ENCODE measurements around the gene FAM13C.

Gene FAM13C

DNA sequence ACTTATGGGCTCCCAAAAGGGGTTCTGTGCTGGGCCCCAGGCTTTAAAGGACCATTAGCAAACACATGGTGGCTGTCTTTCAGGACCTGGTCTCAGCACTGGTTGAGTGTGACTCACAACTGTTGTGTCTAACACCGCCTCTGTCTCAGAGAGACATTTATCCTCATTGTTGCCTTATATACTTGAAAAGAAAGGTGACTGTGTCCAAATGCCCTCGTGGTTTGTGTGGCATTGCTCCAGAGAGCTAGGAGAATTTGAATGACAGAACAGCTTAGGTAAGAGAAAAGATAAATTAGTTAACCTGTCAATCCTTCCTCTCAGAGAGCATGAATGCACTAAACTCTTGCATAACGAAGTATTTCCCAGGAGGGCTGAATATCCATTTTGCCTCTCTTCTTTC lies 14.5 kb upstream of the FAM13C start:
- TF ChIP-seq, protein P1, sequence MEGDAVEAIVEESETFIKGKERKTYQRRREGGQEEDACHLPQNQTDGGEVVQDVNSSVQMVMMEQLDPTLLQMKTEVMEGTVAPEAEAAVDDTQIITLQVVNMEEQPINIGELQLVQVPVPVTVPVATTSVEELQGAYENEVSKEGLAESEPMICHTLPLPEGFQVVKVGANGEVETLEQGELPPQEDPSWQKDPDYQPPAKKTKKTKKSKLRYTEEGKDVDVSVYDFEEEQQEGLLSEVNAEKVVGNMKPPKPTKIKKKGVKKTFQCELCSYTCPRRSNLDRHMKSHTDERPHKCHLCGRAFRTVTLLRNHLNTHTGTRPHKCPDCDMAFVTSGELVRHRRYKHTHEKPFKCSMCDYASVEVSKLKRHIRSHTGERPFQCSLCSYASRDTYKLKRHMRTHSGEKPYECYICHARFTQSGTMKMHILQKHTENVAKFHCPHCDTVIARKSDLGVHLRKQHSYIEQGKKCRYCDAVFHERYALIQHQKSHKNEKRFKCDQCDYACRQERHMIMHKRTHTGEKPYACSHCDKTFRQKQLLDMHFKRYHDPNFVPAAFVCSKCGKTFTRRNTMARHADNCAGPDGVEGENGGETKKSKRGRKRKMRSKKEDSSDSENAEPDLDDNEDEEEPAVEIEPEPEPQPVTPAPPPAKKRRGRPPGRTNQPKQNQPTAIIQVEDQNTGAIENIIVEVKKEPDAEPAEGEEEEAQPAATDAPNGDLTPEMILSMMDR (conservative IDR thresholded peaks at IDR 0.05), result no peak
- H3K27ac ChIP-seq, result no peak overlapping the region

GRCh38 chr10:59375990-59376389 lies 13.6 kb upstream of the FAM13C start:
- TF ChIP-seq, protein P1 (conservative IDR thresholded peaks at IDR 0.05), result no peak
- H3K27ac ChIP-seq, result no peak overlapping the region

DNA sequence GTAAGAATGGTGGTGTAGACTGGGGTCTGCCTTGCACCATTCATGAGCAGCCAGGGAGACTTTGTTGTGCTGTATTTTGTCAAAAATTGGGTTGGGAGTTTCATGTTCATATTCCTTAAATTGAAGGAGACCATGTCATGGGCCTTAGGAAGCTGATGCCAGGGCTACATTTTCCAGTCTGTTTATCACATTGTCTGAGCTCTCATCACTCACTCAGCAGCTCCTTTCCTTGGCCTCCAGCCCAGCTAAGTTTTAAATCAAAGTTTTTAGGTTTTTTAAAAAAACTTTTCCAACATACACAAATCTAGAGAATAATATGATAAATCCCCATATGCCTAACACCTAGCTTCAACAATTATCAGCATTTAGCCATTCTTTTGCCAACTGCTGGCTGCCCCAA lies 12.6 kb upstream of the FAM13C start:
- H3K27ac ChIP-seq, result no peak overlapping the region
- TF ChIP-seq, protein P1 (conservative IDR thresholded peaks at IDR 0.05), result no peak

- H3K27ac ChIP-seq, result no peak overlapping the region
- TF ChIP-seq, protein P1 (conservative IDR thresholded peaks at IDR 0.05), result no peak
Observed at GRCh38 chr10:59373071-59373470, 10.7 kb upstream of the FAM13C start.

DNA sequence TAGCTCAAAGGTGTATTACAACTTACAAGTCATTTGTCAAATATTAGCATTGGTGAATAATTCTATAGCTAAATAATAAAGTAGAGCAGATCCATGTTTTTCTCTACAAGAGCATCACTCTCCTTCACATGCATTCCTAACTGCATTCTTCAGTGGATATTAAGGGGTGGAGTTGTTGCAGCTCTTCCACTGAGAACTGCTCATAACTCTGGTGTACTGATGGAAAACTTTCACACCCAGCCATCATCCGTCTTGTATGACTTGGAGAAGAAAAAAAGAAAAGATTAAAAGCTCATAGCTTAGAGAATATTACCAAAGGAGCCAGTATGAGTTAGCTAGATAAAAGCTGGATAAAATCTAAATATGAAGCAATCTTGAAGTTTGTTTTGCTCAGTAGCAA lies 10.2 kb upstream of the FAM13C start:
- TF ChIP-seq, protein P1 (conservative IDR thresholded peaks at IDR 0.05), result no peak
- no peak overlapping the region for H3K27ac ChIP-seq

DNA sequence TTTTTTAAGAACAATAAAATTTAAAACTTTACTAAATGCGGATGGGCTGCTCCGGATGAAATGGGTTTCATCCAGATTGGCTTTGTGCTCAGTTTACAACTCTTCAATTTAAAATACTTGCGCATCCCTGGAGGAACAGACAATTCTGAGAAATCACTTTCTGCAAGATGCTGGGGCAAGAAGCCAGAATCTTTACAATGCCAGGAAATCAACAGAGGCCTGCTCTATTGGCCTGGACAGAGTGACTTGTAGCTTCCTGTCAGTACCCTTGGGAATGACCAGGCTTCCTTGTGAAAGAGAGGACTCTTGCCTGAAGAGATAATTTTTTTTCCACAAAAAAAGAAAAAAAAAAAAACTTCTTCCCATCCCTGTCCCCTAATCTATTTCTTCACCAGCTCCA lies 3.9 kb upstream of the FAM13C start:
- TF ChIP-seq, protein P1 (conservative IDR thresholded peaks at IDR 0.05), result no peak
- peak overlapping the region; percentile 64 for H3K27ac ChIP-seq

DNA sequence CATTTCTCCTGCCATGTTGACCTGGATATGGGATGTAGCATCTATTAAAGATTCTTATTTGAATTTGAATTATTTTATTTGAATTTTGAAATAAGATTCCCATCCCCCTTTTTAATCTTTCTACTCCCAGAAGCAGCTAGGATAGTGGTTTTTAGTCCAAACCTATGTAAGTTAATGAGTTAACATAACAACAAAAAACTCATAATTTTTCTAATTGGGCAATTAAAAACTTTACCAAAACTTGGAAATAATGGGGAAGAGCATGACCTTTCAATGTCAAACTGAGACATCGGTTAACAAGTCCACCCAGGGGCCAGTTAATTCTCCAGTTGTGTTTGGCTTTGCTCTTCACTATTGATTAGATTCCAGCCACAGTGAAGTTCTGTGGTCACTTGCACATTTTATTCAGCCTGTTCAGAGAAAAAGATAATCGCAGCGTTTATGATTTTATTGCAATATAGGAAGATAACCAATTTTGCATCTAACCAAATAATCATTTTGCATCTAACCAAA lies 1.2 kb upstream of the FAM13C start:
- peak overlapping the region; percentile 86; the same call in 1 of the 2 replicates for H3K27ac ChIP-seq
- TF ChIP-seq, protein P1 (conservative IDR thresholded peaks at IDR 0.05), result no peak

Data from VCaP (cell line).